ENCODE data around the gene NEGR1.

NEGR1 gene

GRCh38 chr1:71835442-71835813 is 446.9 kb downstream of the NEGR1 start:
- no peak for DNase-seq

- DNase-seq: no peak
Observed at GRCh38 chr1:71834601-71835441, 447.5 kb downstream of the NEGR1 start.

GRCh38 chr1:71831646-71832045 is 450.7 kb downstream of the NEGR1 start:
- no peak for DNase-seq

GRCh38 chr1:71829346-71829745 is 453.0 kb downstream of the NEGR1 start:
- DNase-seq: no peak

GRCh38 chr1:71828431-71829012 is 453.8 kb downstream of the NEGR1 start:
- no peak for DNase-seq

- no peak for DNase-seq
Observed at GRCh38 chr1:71823708-71824305, 458.5 kb downstream of the NEGR1 start.

- DNase-seq: no peak
Observed at GRCh38 chr1:71817028-71817427, 465.3 kb downstream of the NEGR1 start.

GRCh38 chr1:71809085-71809484 is 473.3 kb downstream of the NEGR1 start:
- DNase-seq: no peak

- DNase-seq: no peak
Observed at GRCh38 chr1:71804140-71804539, 478.2 kb downstream of the NEGR1 start.

- no peak for DNase-seq
Observed at GRCh38 chr1:71796006-71796405, 486.3 kb downstream of the NEGR1 start.

- no peak for DNase-seq
Observed at GRCh38 chr1:71792264-71792663, 490.1 kb downstream of the NEGR1 start.

GRCh38 chr1:71788113-71788512 is 494.2 kb downstream of the NEGR1 start:
- DNase-seq: no peak

- DNase-seq: no peak
Observed at GRCh38 chr1:71787699-71788098, 494.6 kb downstream of the NEGR1 start.

GRCh38 chr1:71786218-71786617 is 496.1 kb downstream of the NEGR1 start:
- no peak for DNase-seq

GRCh38 chr1:71785450-71785849 is 496.9 kb downstream of the NEGR1 start:
- DNase-seq: no peak

GRCh38 chr1:71785000-71785399 is 497.3 kb downstream of the NEGR1 start:
- DNase-seq: no peak

GRCh38 chr1:71784241-71784640 is 498.1 kb downstream of the NEGR1 start:
- no peak for DNase-seq

- DNase-seq: no peak
Observed at GRCh38 chr1:71783071-71783470, 499.3 kb downstream of the NEGR1 start.

- DNase-seq: no peak
Observed at GRCh38 chr1:71781450-71781849, 500.9 kb downstream of the NEGR1 start.

- no peak for DNase-seq
Observed at GRCh38 chr1:71780681-71781080, 501.7 kb downstream of the NEGR1 start.

GRCh38 chr1:71778940-71779339 is 503.4 kb downstream of the NEGR1 start:
- no peak for DNase-seq

- DNase-seq: no peak
Observed at GRCh38 chr1:71777094-71777493, 505.2 kb downstream of the NEGR1 start.

GRCh38 chr1:71774705-71775104 is 507.6 kb downstream of the NEGR1 start:
- DNase-seq: no peak

- no peak for DNase-seq
Observed at GRCh38 chr1:71770121-71770520, 512.2 kb downstream of the NEGR1 start.

Measured in activated CD4-positive, CD25-positive, alpha-beta regulatory T cell treated with anti-CD3 and anti-CD28 coated beads, Interleukin-2, amount 50 U/mL, for 72 hours (primary cell).